Panc1 (cell line): ENCODE data around the gene RAD51D. TPM values are rescaled to one million over a fixed set of nuclear protein-coding genes. Genes with fewer than 3 reads are reported as not detected.

ENCODE experiments used
- ATAC-seq: fragments of 200-7000 bp; cut with Tn5 transposase; 2 replicates; pipeline ENCODE4 v1.9.1; 2020; ENCODE audit warnings: mild to moderate bottlenecking, moderate library complexity
- BruUV-seq: library from RNA; stranded (reverse); fragments of 400-500 nt; replicated peaks from 2 replicates; lab custom pipeline; 2021; lab: Mats Ljungman, UMichigan
- CTCF ChIA-PET: fragments of 300-600 bp; sonication (Branson Sonifier 250); formaldehyde crosslinking; loops from one replicate; lab custom pipeline; 2022; ENCODE audit warnings: antibody characterized with exemption; lab: Charles Lee
- POLR2A ChIA-PET: fragments of 300-600 bp; sonication (Branson Sonifier 250); formaldehyde crosslinking; loops from one replicate; lab custom pipeline; 2022; ENCODE audit warnings: antibody characterized with exemption; lab: Charles Lee
- DNase-seq: peaks from one replicate; pipeline ENCODE4 v3.0.0-alpha.2; 2010; ENCODE audit warnings: low read depth, low spot score
- H3K27ac ChIP-seq: 2 replicates; pipeline ENCODE4 v1.5.1; 2011; ENCODE audit warnings: mild to moderate bottlenecking, low read length, inconsistent platforms
- H3K27me3 ChIP-seq: fragments of 200-500 bp; sonication (Bioruptor generic); 2 replicates; pipeline ENCODE4 v1.6.0; 2014; ENCODE audit warnings: low read length, inconsistent platforms; ENCODE audit not compliant: control insufficient read depth, insufficient read depth
- H3K36me3 ChIP-seq: fragments of 200-500 bp; sonication (Bioruptor generic); 2 replicates; pipeline ENCODE4 v1.5.1; 2014; ENCODE audit warnings: inconsistent platforms, mild to moderate bottlenecking, low read length, moderate library complexity; ENCODE audit not compliant: control insufficient read depth, insufficient read depth
- H3K4me1 ChIP-seq: 2 replicates; pipeline ENCODE4 v1.5.1; 2011; ENCODE audit warnings: inconsistent platforms, mild to moderate bottlenecking, low read length, moderate library complexity; ENCODE audit not compliant: control insufficient read depth, insufficient read depth
- H3K4me3 ChIP-seq, 2 experiments: 2 replicates each; pipeline ENCODE4 v1.5.1; 2011 to 2012; ENCODE audit warnings: low read depth in 2 of 2, low read length in 2 of 2, mild to moderate bottlenecking in 2 of 2, inconsistent platforms in 1 of 2, moderate library complexity in 1 of 2
- H3K9me3 ChIP-seq: fragments of 200-500 bp; sonication (Bioruptor generic); 2 replicates; pipeline ENCODE4 v1.5.1; 2014; ENCODE audit warnings: low read depth, mild to moderate bottlenecking, inconsistent platforms, low read length, moderate library complexity; ENCODE audit not compliant: control insufficient read depth, insufficient read depth
- CTCF ChIP-seq: fragments of 450-650 bp; IDR thresholded peaks from 2 replicates; pipeline ENCODE4 v1.5.1; 2017; ENCODE audit warnings: mild to moderate bottlenecking
- POLR2AphosphoS5 ChIP-seq: IDR thresholded peaks from 2 replicates; pipeline ENCODE4 v1.6.1; 2012; ENCODE audit warnings: mild to moderate bottlenecking, low read depth, low read length, moderate library complexity
- REST ChIP-seq, 2 experiments: IDR thresholded peaks; 2 replicates each; pipeline ENCODE4 v1.6.1; 2011 to 2012; ENCODE audit warnings: low read depth in 2 of 2, control low read depth in 1 of 2, low read length in 1 of 2, mild to moderate bottlenecking in 1 of 2, moderate library complexity in 1 of 2; ENCODE audit not compliant: insufficient read depth in 1 of 2
- SIN3A ChIP-seq: IDR thresholded peaks from 2 replicates; pipeline ENCODE4 v1.6.1; 2012; ENCODE audit warnings: low read depth, mild to moderate bottlenecking, low read length, moderate library complexity, borderline replicate concordance; ENCODE audit not compliant: insufficient read depth
- TCF7L2 ChIP-seq: IDR thresholded peaks from 2 replicates; pipeline ENCODE4 v1.6.1; 2011; ENCODE audit warnings: mild to moderate bottlenecking, low read depth, low read length, inconsistent platforms
- in situ Hi-C: cut with HindIII; loops from 2 replicates; pipeline ENCODE4 v1.10.0; 2016; ENCODE audit warnings: low sequenced_read_pairs, low pct_unique_long_range_greater_than_20kb
- intact Hi-C: fragments of 100-400 bp; cut with micrococcal nuclease; formaldehyde crosslinking; loops from one replicate; pipeline ENCODE4 v1.10.0; 2022; ENCODE audit not compliant: unreplicated experiment
- total RNA-seq: library from RNA; stranded (reverse); gene quantifications from one replicate; pipeline ENCODE4 v1.2.1, GENCODE V29; 2021; ENCODE audit not compliant: unreplicated experiment

Gene RAD51D
- total RNA-seq, 1 experiment from 2014 or later = 25.9 TPM

- Histone ChIP-seq H3K9me3 (no peaks in the 10 kb centered on the region), H3K27ac (no peak overlapping the region), H3K4me1 (no peaks in the 10 kb centered on the region), H3K36me3 (peaks cover 13% of the 10 kb centered on the region), H3K4me3 (no peak overlapping the region), H3K27me3 (no peaks in the 10 kb centered on the region)
- ChIA-PET POLR2A (interaction anchor here (0.6 kb wide), 1 partner anchor 16 kb away, joined by 4 read pairs; no protein-coding TSS in a partner anchor), CTCF (no interaction called here)
- in situ Hi-C loops (no loop called here), intact Hi-C loops (no loop called here)
- BruUV-seq = no TSS peak
- ATAC-seq = no peak
- no peak for DNase-seq
- TF ChIP-seq SIN3A (no peak), CTCF (no peak), REST (IDR thresholded peaks at IDR 0.05; ENCODE audit: insufficient read depth in 1 of 2, low read depth in 2 of 2, low read length in 1 of 2) (no peak), POLR2AphosphoS5 (no peak), TCF7L2 (no peak)
These were observed 13.3 kb upstream of the RAD51D start for GRCh38 chr17:35132816-35133550.

- Histone ChIP-seq H3K36me3 (peaks cover 13% of the 10 kb centered on the region), H3K27me3 (no peaks in the 10 kb centered on the region), H3K4me3 (no peak overlapping the region), H3K4me1 (no peaks in the 10 kb centered on the region), H3K27ac (no peak overlapping the region), H3K9me3 (no peaks in the 10 kb centered on the region)
- DNase-seq (no peak), ATAC-seq (no peak)
- BruUV-seq = no TSS peak
- in situ Hi-C loops (no loop called here), intact Hi-C loops (no loop called here)
- ChIA-PET POLR2A (no interaction called here), CTCF (no interaction called here)
- no peak for TF ChIP-seq TCF7L2
- no peak for TF ChIP-seq REST (IDR thresholded peaks at IDR 0.05; ENCODE audit: insufficient read depth in 1 of 2, low read depth in 2 of 2, low read length in 1 of 2)
- no peak for TF ChIP-seq SIN3A
- no peak for TF ChIP-seq CTCF
- TF ChIP-seq POLR2AphosphoS5 = no peak
These were observed 12.4 kb upstream of the RAD51D start for GRCh38 chr17:35132099-35132498.
